CD8-positive, alpha-beta memory T cell (primary cell): ENCODE measurements around the gene AVP. TPM values are rescaled to one million over a fixed set of nuclear protein-coding genes. Genes with fewer than 3 reads are reported as not detected.

ENCODE experiments used
- CTCF ChIA-PET: fragments of 350-600 bp; sonication (Branson Sonifier 250); formaldehyde crosslinking; loops from one replicate; lab custom pipeline; 2021; ENCODE audit warnings: antibody characterized with exemption; lab: Charles Lee
- POLR2A ChIA-PET: fragments of 350-600 bp; sonication (Branson Sonifier 250); formaldehyde crosslinking; loops from one replicate; lab custom pipeline; 2021; ENCODE audit warnings: antibody characterized with exemption; lab: Charles Lee
- DNase-seq, 5 donors: peaks; one replicate each; pipeline versions ENCODE4 v3.0.0 to v3.0.0-alpha.2; 2020 to 2022; ENCODE audit warnings: mixed read lengths in 1 of 5
- H3K27ac ChIP-seq: one replicate; pipeline ENCODE4 v1.7.0; 2013; ENCODE audit warnings: low read depth, mild to moderate bottlenecking, low read length, moderate library complexity
- H3K27me3 ChIP-seq: 2 replicates; pipeline ENCODE4 v1.7.0; 2013; ENCODE audit warnings: low read length, mild to moderate bottlenecking; ENCODE audit not compliant: insufficient read depth, poor library complexity, severe bottlenecking
- H3K36me3 ChIP-seq: 2 replicates; pipeline ENCODE4 v1.7.0; 2013; ENCODE audit warnings: mild to moderate bottlenecking, low read length, moderate library complexity; ENCODE audit not compliant: insufficient read depth
- H3K4me1 ChIP-seq: 2 replicates; pipeline ENCODE4 v1.7.0; 2013; ENCODE audit warnings: mild to moderate bottlenecking, low read length, moderate library complexity; ENCODE audit not compliant: insufficient read depth
- H3K4me3 ChIP-seq: 2 replicates; pipeline ENCODE4 v1.7.0; 2013; ENCODE audit warnings: mild to moderate bottlenecking, low read length
- H3K9me3 ChIP-seq: 2 replicates; pipeline ENCODE4 v1.7.0; 2013; ENCODE audit warnings: mild to moderate bottlenecking, low read length
- H3K27ac Mint-ChIP-seq, 8 donors: one replicate each; pipeline ENCODE4 v1.8.0; 2020 to 2021; ENCODE audit warnings: mixed read lengths in 8 of 8, mild to moderate bottlenecking in 6 of 8, inconsistent platforms in 3 of 8, moderate library complexity in 3 of 8
- H3K27me3 Mint-ChIP-seq, 2 donors: one replicate each; pipeline ENCODE4 v1.8.0; 2020 to 2021; ENCODE audit warnings: mixed read lengths in 2 of 2, mild to moderate bottlenecking in 1 of 2, moderate library complexity in 1 of 2
- H3K36me3 Mint-ChIP-seq, 3 donors: one replicate each; pipeline ENCODE4 v1.8.0; 2020 to 2021; ENCODE audit warnings: mixed read lengths in 3 of 3, inconsistent platforms in 1 of 3, mild to moderate bottlenecking in 1 of 3
- H3K4me1 Mint-ChIP-seq, 3 donors: one replicate each; pipeline ENCODE4 v1.8.0; 2020 to 2021; ENCODE audit warnings: mixed read lengths in 3 of 3, inconsistent platforms in 1 of 3, mild to moderate bottlenecking in 1 of 3
- H3K4me3 Mint-ChIP-seq, 7 donors: one replicate each; pipeline ENCODE4 v1.8.0; 2020 to 2021; ENCODE audit warnings: mixed read lengths in 7 of 7, mild to moderate bottlenecking in 6 of 7, moderate library complexity in 4 of 7, inconsistent platforms in 2 of 7
- H3K9me3 Mint-ChIP-seq, 5 donors: one replicate each; pipeline ENCODE4 v1.8.0; 2020 to 2022; ENCODE audit warnings: mixed read lengths in 5 of 5, mild to moderate bottlenecking in 3 of 5, moderate library complexity in 2 of 5, inconsistent platforms in 1 of 5
- polyA plus RNA-seq: library from polyadenylated mRNA; unstranded; fragments of 300-500 nt; fragmentation: Illumina TruSeq; gene quantifications from one replicate; pipeline ENCODE4 v1.2.3, GENCODE V29; 2021
- total RNA-seq, 2 experiments: library from RNA; stranded (reverse); gene quantifications; one replicate each; pipeline ENCODE4 v1.2.3, GENCODE V29; 2021

Gene AVP
- total and polyA plus RNA-seq, 3 experiments from 2014 or later: not detected

GRCh38 chr20:3041854-3042409 is 42.6 kb downstream of the AVP start:
- Histone ChIP-seq H3K36me3 (peaks cover 29% of the 10 kb centered on the region), H3K4me3 (no peak overlapping the region), H3K27ac (no peak overlapping the region), H3K4me1 (peaks cover 8% of the 10 kb centered on the region), H3K9me3 (no peaks in the 10 kb centered on the region), H3K27me3 (no peaks in the 10 kb centered on the region)
- no peak for DNase-seq
- Mint-ChIP-seq H3K9me3 (no peaks in the 10 kb centered on the region), H3K4me3 (no peak overlapping the region), H3K27me3 (peaks cover 0 to 3% of the 10 kb centered on the region in 2 donors), H3K27ac (peak overlapping the region in 5 of 8 donors; percentile 11 to 82 (median 36)), H3K36me3 (peaks cover 0 to 44% (median 14%) of the 10 kb centered on the region in 3 donors), H3K4me1 (peaks cover 14 to 21% (median 18%) of the 10 kb centered on the region in 3 donors)
- ChIA-PET CTCF (interaction anchor here (1.0 kb wide), 1 partner anchor 12 kb away, joined by 3 read pairs; no protein-coding TSS in a partner anchor), POLR2A (interaction anchor here (1.3 kb wide), 1 partner anchor 12 kb away, joined by 3 read pairs; no protein-coding TSS in a partner anchor)

GRCh38 chr20:3040086-3040485 is 44.4 kb downstream of the AVP start:
- POLR2A ChIA-PET: no interaction called here
- no peaks in the 10 kb centered on the region for H3K9me3 Mint-ChIP-seq

DNA sequence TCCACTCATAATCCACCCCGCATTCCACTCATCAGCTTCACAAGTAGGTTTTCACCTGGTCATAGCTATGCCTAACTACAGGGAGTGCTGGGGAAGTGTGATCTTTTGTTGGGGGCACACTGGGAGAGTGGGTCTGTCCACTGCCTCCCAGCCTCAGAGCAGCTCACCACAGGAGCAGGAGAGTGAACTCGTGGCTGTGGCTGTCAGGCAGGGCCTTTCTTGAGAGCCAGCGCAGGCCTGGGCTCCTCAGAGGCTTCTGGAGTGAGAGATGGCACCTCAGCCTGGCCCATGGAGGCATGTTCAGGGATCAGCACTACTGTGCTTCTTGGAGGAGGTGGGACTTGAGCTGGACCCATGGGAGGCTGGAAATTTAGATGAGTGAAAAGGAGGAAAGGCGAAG is 45.1 kb downstream of the AVP start:
- ChIA-PET CTCF (no interaction called here), POLR2A (no interaction called here)
- peaks cover 0 to 62% (median 20%) of the 10 kb centered on the region in 3 donors for H3K36me3 Mint-ChIP-seq
- peak overlapping the region in 1 of 7 donors; percentile 71 for H3K4me3 Mint-ChIP-seq
- peaks cover 0 to 5% of the 10 kb centered on the region in 2 donors for H3K27me3 Mint-ChIP-seq
- DNase-seq: no peak
- no peaks in the 10 kb centered on the region for H3K9me3 Mint-ChIP-seq
- peaks cover 52% of the 10 kb centered on the region for H3K36me3 ChIP-seq
- no peak overlapping the region for H3K27ac ChIP-seq
- no peaks in the 10 kb centered on the region for H3K4me1 ChIP-seq
- H3K4me1 Mint-ChIP-seq: peaks cover 4 to 11% (median 4%) of the 10 kb centered on the region in 3 donors
- no peaks in the 10 kb centered on the region for H3K27me3 ChIP-seq
- H3K4me3 ChIP-seq: no peak overlapping the region
- H3K9me3 ChIP-seq: no peaks in the 10 kb centered on the region
- peak overlapping the region in 3 of 8 donors; percentile 17 to 74 (median 40) for H3K27ac Mint-ChIP-seq

More at GRCh38 chr20:3040086-3040485, 44.4 kb downstream of the AVP start:
- H3K4me1 ChIP-seq: peaks cover 2% of the 10 kb centered on the region
- no peaks in the 10 kb centered on the region for H3K9me3 ChIP-seq
- DNase-seq: no peak
- CTCF ChIA-PET: no interaction called here
- peaks cover 0 to 5% of the 10 kb centered on the region in 2 donors for H3K27me3 Mint-ChIP-seq
- no peak overlapping the region for H3K27ac ChIP-seq
- H3K4me3 ChIP-seq: no peak overlapping the region
- H3K4me1 Mint-ChIP-seq: peaks cover 7 to 13% (median 10%) of the 10 kb centered on the region in 3 donors
- H3K27me3 ChIP-seq: no peaks in the 10 kb centered on the region
- peaks cover 47% of the 10 kb centered on the region for H3K36me3 ChIP-seq
- H3K27ac Mint-ChIP-seq: peak overlapping the region in 4 of 8 donors; percentile 2 to 71 (median 4)
- no peak overlapping the region for H3K4me3 Mint-ChIP-seq
- H3K36me3 Mint-ChIP-seq: peaks cover 0 to 55% (median 20%) of the 10 kb centered on the region in 3 donors

GRCh38 chr20:3038454-3038853 is 46.1 kb downstream of the AVP start:
- no peak overlapping the region for H3K4me3 Mint-ChIP-seq
- no peak overlapping the region for H3K4me3 ChIP-seq
- H3K9me3 Mint-ChIP-seq: no peaks in the 10 kb centered on the region
- peak overlapping the region in 3 of 8 donors; percentile 12 to 76 (median 34) for H3K27ac Mint-ChIP-seq
- H3K36me3 ChIP-seq: peaks cover 52% of the 10 kb centered on the region
- ChIA-PET POLR2A (interaction anchor here (0.6 kb wide), 1 partner anchor 13 kb away, joined by 3 read pairs; no protein-coding TSS in a partner anchor), CTCF (no interaction called here)
- H3K4me1 ChIP-seq: no peaks in the 10 kb centered on the region
- no peak overlapping the region for H3K27ac ChIP-seq
- no peaks in the 10 kb centered on the region for H3K9me3 ChIP-seq
- peaks cover 4 to 11% (median 4%) of the 10 kb centered on the region in 3 donors for H3K4me1 Mint-ChIP-seq
- H3K36me3 Mint-ChIP-seq: peaks cover 0 to 68% (median 20%) of the 10 kb centered on the region in 3 donors
- no peaks in the 10 kb centered on the region for H3K27me3 ChIP-seq
- no peak for DNase-seq
- H3K27me3 Mint-ChIP-seq: peaks cover 0 to 3% of the 10 kb centered on the region in 2 donors

- Mint-ChIP-seq H3K9me3 (no peaks in the 10 kb centered on the region), H3K27ac (peak overlapping the region in 1 of 8 donors; percentile 17), H3K36me3 (peaks cover 0 to 68% (median 20%) of the 10 kb centered on the region in 3 donors), H3K4me1 (peaks cover 4 to 11% (median 4%) of the 10 kb centered on the region in 3 donors), H3K4me3 (no peak overlapping the region), H3K27me3 (peaks cover 0 to 3% of the 10 kb centered on the region in 2 donors)
- Histone ChIP-seq H3K27ac (no peak overlapping the region), H3K4me1 (no peaks in the 10 kb centered on the region), H3K27me3 (no peaks in the 10 kb centered on the region), H3K4me3 (no peak overlapping the region), H3K9me3 (no peaks in the 10 kb centered on the region), H3K36me3 (peaks cover 52% of the 10 kb centered on the region)
- ChIA-PET CTCF (no interaction called here), POLR2A (interaction anchor here (0.6 kb wide), 1 partner anchor 12 kb away, joined by 3 read pairs; no protein-coding TSS in a partner anchor)
- DNase-seq: no peak
These were observed 46.9 kb downstream of the AVP start for GRCh38 chr20:3037654-3038053.

- no peak overlapping the region for H3K27ac Mint-ChIP-seq
- no peaks in the 10 kb centered on the region for H3K9me3 Mint-ChIP-seq
- POLR2A ChIA-PET: no interaction called here
- peaks cover 0 to 63% (median 10%) of the 10 kb centered on the region in 3 donors for H3K36me3 Mint-ChIP-seq
- Histone ChIP-seq H3K4me3 (no peak overlapping the region), H3K4me1 (no peaks in the 10 kb centered on the region), H3K27ac (no peak overlapping the region), H3K9me3 (no peaks in the 10 kb centered on the region), H3K36me3 (peaks cover 41% of the 10 kb centered on the region), H3K27me3 (no peaks in the 10 kb centered on the region)
- H3K4me3 Mint-ChIP-seq: no peak overlapping the region
- H3K27me3 Mint-ChIP-seq: peaks cover 0 to 2% of the 10 kb centered on the region in 2 donors
- CTCF ChIA-PET: no interaction called here
- no peak for DNase-seq
- no peaks in the 10 kb centered on the region for H3K4me1 Mint-ChIP-seq
These were observed 51.9 kb downstream of the AVP start for GRCh38 chr20:3032624-3033023.

Other genes starting within 250 kb of the AVP start
- 10 to 100 TPM; 30.8 to 34.0 TPM for gene PCED1A, start 244.1 kb downstream of the AVP start, total RNA-seq
- gene PCED1A, start 244.1 kb downstream of the AVP start, polyA plus RNA-seq: 20.2 TPM
- gene VPS16, start 244.0 kb downstream of the AVP start, total RNA-seq: 10 to 100 TPM; 47.8 to 49.1 TPM
- gene VPS16, start 244.0 kb downstream of the AVP start, polyA plus RNA-seq: 40.1 TPM
- 10 to 100 TPM; 51.6 to 57.8 TPM for gene PTPRA, start 211.2 kb downstream of the AVP start, total RNA-seq
- gene PTPRA, start 211.2 kb downstream of the AVP start, polyA plus RNA-seq: 56.9 TPM
- under 1 TPM; 0.42 to 0.90 TPM for gene GNRH2, start 41.1 kb downstream of the AVP start, total RNA-seq
- not detected for gene GNRH2, start 41.1 kb downstream of the AVP start, polyA plus RNA-seq
- 10 to 100 TPM; 89.8 to 90.8 TPM for gene MRPS26, start 38.7 kb downstream of the AVP start, total RNA-seq
- 61.9 TPM for gene MRPS26, start 38.7 kb downstream of the AVP start, polyA plus RNA-seq
- under 1 TPM in 1 of 2 experiments, not detected in 1; 0.79 TPM for gene OXT, start 13.1 kb downstream of the AVP start, total RNA-seq
- gene OXT, start 13.1 kb downstream of the AVP start, polyA plus RNA-seq: 1.4 TPM
- gene FASTKD5, start 75.1 kb upstream of the AVP start, total RNA-seq: 10 to 100 TPM; 26.7 to 27.0 TPM
- 14.6 TPM for gene FASTKD5, start 75.1 kb upstream of the AVP start, polyA plus RNA-seq
- gene UBOX5, start 75.1 kb upstream of the AVP start, total RNA-seq: 1 to 10 TPM; 6.0 to 6.8 TPM
- 7.5 TPM for gene UBOX5, start 75.1 kb upstream of the AVP start, polyA plus RNA-seq
- gene LZTS3, start 88.8 kb upstream of the AVP start, total RNA-seq: 1 to 10 TPM in 1 of 2 experiments, under 1 TPM in 1; 0.97 to 1.0 TPM
- gene LZTS3, start 88.8 kb upstream of the AVP start, polyA plus RNA-seq: 0.35 TPM
- 10 to 100 TPM; 75.3 to 77.9 TPM for gene DDRGK1, start 120.0 kb upstream of the AVP start, total RNA-seq
- 58.1 TPM for gene DDRGK1, start 120.0 kb upstream of the AVP start, polyA plus RNA-seq
- 10 to 100 TPM; 90.4 to 98.2 TPM for gene ITPA, start 124.8 kb upstream of the AVP start, total RNA-seq
- gene ITPA, start 124.8 kb upstream of the AVP start, polyA plus RNA-seq: 60.8 TPM
- gene SLC4A11, start 154.5 kb upstream of the AVP start, total RNA-seq: 1 to 10 TPM; 3.1 to 3.5 TPM
- gene SLC4A11, start 154.5 kb upstream of the AVP start, polyA plus RNA-seq: 0.46 TPM